ENCODE measurements around the gene CPNE2.

The CPNE2 gene

DNA sequence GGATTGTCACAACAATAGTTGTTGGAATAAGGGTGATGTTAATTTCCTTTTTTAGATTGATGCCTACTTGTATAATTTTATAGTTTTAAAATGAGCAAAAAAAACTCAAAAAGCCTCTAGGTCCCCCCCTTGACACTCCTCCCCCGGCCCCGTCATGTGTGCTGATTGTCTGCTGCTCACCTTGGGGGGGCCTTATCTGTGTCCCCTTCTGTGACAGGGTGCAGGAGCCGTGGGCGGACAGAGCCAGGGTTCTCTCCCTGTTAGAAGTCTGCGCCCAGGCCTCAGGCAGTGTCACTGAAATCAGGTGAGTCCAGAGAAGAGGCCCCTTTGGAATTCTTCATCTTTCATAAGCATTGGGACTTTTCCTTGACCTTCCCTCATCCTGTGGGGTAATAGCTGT, 27.4 kb upstream of the CPNE2 start:
- no peaks in the 10 kb centered on the region for H3K9me3 ChIP-seq (ENCODE audit: low read length)
- H4K20me1 ChIP-seq (ENCODE audit: insufficient read depth, low read length): no peaks in the 10 kb centered on the region
- no peaks in the 10 kb centered on the region for H3K36me3 ChIP-seq (ENCODE audit: insufficient read depth, low read length)
- no peak overlapping the region for H3K9ac ChIP-seq (ENCODE audit: low read length)
- H3K79me2 ChIP-seq (ENCODE audit: insufficient read depth, low read length): no peaks in the 10 kb centered on the region
- TF ChIP-seq EZH2 (IDR thresholded peaks at IDR 0.05; ENCODE audit: borderline replicate concordance, low read length): no peak
- TF ChIP-seq, protein P1, sequence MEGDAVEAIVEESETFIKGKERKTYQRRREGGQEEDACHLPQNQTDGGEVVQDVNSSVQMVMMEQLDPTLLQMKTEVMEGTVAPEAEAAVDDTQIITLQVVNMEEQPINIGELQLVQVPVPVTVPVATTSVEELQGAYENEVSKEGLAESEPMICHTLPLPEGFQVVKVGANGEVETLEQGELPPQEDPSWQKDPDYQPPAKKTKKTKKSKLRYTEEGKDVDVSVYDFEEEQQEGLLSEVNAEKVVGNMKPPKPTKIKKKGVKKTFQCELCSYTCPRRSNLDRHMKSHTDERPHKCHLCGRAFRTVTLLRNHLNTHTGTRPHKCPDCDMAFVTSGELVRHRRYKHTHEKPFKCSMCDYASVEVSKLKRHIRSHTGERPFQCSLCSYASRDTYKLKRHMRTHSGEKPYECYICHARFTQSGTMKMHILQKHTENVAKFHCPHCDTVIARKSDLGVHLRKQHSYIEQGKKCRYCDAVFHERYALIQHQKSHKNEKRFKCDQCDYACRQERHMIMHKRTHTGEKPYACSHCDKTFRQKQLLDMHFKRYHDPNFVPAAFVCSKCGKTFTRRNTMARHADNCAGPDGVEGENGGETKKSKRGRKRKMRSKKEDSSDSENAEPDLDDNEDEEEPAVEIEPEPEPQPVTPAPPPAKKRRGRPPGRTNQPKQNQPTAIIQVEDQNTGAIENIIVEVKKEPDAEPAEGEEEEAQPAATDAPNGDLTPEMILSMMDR (IDR thresholded peaks at IDR 0.05; ENCODE audit: low read length): no peak
- no peak overlapping the region for H3K4me3 ChIP-seq (ENCODE audit: low read depth, low read length, poor library complexity, severe bottlenecking)
- no peak overlapping the region for H2AFZ ChIP-seq (ENCODE audit: low read length)
- H3K27me3 ChIP-seq (ENCODE audit: insufficient read depth, low read length): no peaks in the 10 kb centered on the region
- H3F3A ChIP-seq (ENCODE audit: insufficient read depth, low read length): no peaks in the 10 kb centered on the region
- H3K27ac ChIP-seq (ENCODE audit: low read depth, low read length, poor library complexity, severe bottlenecking): no peak overlapping the region
- no peak overlapping the region for H3K4me2 ChIP-seq (ENCODE audit: low read length)
- no peaks in the 10 kb centered on the region for H3K9me2 ChIP-seq (ENCODE audit: low read depth, low read length)
- H3K4me1 ChIP-seq (ENCODE audit: insufficient read depth, low read length, severe bottlenecking): no peaks in the 10 kb centered on the region

DNA sequence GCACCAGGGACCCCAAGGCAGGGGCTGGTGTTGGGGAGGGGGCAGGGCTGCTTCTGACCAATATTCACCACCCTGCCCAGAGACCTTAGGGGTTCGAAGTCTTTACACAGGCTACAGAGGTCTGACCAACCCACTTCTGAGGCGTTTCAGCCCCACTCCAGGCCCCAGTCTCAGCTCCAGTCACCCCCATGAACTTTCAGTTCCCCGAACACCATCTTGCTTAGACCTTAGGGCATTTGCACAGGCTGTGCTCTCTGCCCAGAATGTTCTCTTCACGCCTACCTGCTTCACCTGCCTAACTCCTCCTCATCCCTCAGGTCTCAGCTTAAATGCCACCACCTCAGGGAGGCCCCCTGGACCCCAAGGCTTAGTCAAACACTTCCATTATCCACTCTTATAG, 25.8 kb upstream of the CPNE2 start:
- TF ChIP-seq, protein P1 (IDR thresholded peaks at IDR 0.05; ENCODE audit: low read length): no peak
- TF ChIP-seq EZH2 (IDR thresholded peaks at IDR 0.05; ENCODE audit: borderline replicate concordance, low read length): no peak
- Histone ChIP-seq H3K79me2 (ENCODE audit: insufficient read depth, low read length) (no peaks in the 10 kb centered on the region), H3F3A (ENCODE audit: insufficient read depth, low read length) (no peaks in the 10 kb centered on the region), H3K4me2 (ENCODE audit: low read length) (no peak overlapping the region), H3K36me3 (ENCODE audit: insufficient read depth, low read length) (no peaks in the 10 kb centered on the region), H3K4me1 (ENCODE audit: insufficient read depth, low read length, severe bottlenecking) (no peaks in the 10 kb centered on the region), H3K4me3 (ENCODE audit: low read depth, low read length, poor library complexity, severe bottlenecking) (no peak overlapping the region), H3K27ac (ENCODE audit: low read depth, low read length, poor library complexity, severe bottlenecking) (no peak overlapping the region), H3K9me2 (ENCODE audit: low read depth, low read length) (no peaks in the 10 kb centered on the region), H4K20me1 (ENCODE audit: insufficient read depth, low read length) (no peaks in the 10 kb centered on the region), H2AFZ (ENCODE audit: low read length) (no peak overlapping the region), H3K27me3 (ENCODE audit: insufficient read depth, low read length) (no peaks in the 10 kb centered on the region), H3K9ac (ENCODE audit: low read length) (no peak overlapping the region), H3K9me3 (ENCODE audit: low read length) (no peaks in the 10 kb centered on the region)

DNA sequence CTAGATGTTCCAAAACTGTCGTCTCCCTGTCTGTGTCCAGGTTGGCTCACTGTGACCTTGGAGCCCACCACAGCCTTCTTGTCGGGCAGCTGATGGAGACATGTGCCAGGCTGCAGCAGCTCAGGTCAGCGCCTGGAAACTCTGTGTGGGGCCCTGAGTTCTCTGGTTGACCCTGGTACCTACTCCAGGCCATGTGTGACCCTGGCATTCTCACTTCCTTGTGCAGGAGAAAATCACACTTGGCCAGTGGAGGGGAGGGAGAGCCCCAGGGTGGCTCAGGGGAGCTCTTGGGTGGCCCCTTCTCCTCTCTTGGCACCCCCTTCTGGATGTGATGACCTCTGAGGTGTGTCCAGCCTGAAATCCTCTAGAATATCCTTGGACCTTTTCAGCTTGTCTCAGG, 25.0 kb upstream of the CPNE2 start:
- Histone ChIP-seq H2AFZ (ENCODE audit: low read length) (no peak overlapping the region), H3K27me3 (ENCODE audit: insufficient read depth, low read length) (no peaks in the 10 kb centered on the region)
- TF ChIP-seq, protein P1 (IDR thresholded peaks at IDR 0.05; ENCODE audit: low read length): no peak
- TF ChIP-seq EZH2 (IDR thresholded peaks at IDR 0.05; ENCODE audit: borderline replicate concordance, low read length): no peak

More for the DNA sequence above, 25.0 kb upstream of the CPNE2 start:
- Histone ChIP-seq H3K79me2 (ENCODE audit: insufficient read depth, low read length) (no peaks in the 10 kb centered on the region), H3K27ac (ENCODE audit: low read depth, low read length, poor library complexity, severe bottlenecking) (no peak overlapping the region), H3F3A (ENCODE audit: insufficient read depth, low read length) (no peaks in the 10 kb centered on the region), H3K9me2 (ENCODE audit: low read depth, low read length) (no peaks in the 10 kb centered on the region), H3K4me2 (ENCODE audit: low read length) (no peak overlapping the region), H3K36me3 (ENCODE audit: insufficient read depth, low read length) (no peaks in the 10 kb centered on the region), H3K4me3 (ENCODE audit: low read depth, low read length, poor library complexity, severe bottlenecking) (no peak overlapping the region), H4K20me1 (ENCODE audit: insufficient read depth, low read length) (no peaks in the 10 kb centered on the region), H3K9ac (ENCODE audit: low read length) (no peak overlapping the region), H3K9me3 (ENCODE audit: low read length) (no peaks in the 10 kb centered on the region), H3K4me1 (ENCODE audit: insufficient read depth, low read length, severe bottlenecking) (no peaks in the 10 kb centered on the region)

Data from OCI-LY1 (cell line).